Activated CD4-positive, alpha-beta T cell treated with anti-CD3 and anti-CD28 coated beads for 36 hours (primary cell): ENCODE measurements around the gene TICAM2. TPM values are rescaled to one million over a fixed set of nuclear protein-coding genes. Genes with fewer than 3 reads are reported as not detected.

Source experiments
- ATAC-seq: fragments of 200-7000 bp; cut with Tn5 transposase; one replicate; pipeline ENCODE4 v1.10.0; 2021; ENCODE audit warnings: mild to moderate bottlenecking, moderate library complexity
- CTCF ChIA-PET: fragments of 350-600 bp; sonication (Branson Sonifier 250); formaldehyde crosslinking; loops from one replicate; lab custom pipeline; 2021; ENCODE audit warnings: antibody characterized with exemption; lab: Charles Lee
- POLR2A ChIA-PET: fragments of 350-600 bp; sonication (Branson Sonifier 250); formaldehyde crosslinking; loops from one replicate; lab custom pipeline; 2021; ENCODE audit warnings: antibody characterized with exemption, inconsistent platforms; lab: Charles Lee
- DNase-seq: peaks from one replicate; pipeline ENCODE4 v3.0.0-alpha.2; 2020
- H3K27ac Mint-ChIP-seq: one replicate; pipeline ENCODE4 v1.8.0; 2021; ENCODE audit warnings: mixed read lengths
- H3K27me3 Mint-ChIP-seq: one replicate; pipeline ENCODE4 v1.8.0; 2021; ENCODE audit warnings: mixed read lengths
- H3K36me3 Mint-ChIP-seq: one replicate; pipeline ENCODE4 v1.8.0; 2021; ENCODE audit warnings: low read depth, mixed read lengths
- H3K4me1 Mint-ChIP-seq: one replicate; pipeline ENCODE4 v1.8.0; 2021; ENCODE audit warnings: mixed read lengths
- H3K4me3 Mint-ChIP-seq: one replicate; pipeline ENCODE4 v1.8.0; 2021; ENCODE audit warnings: mild to moderate bottlenecking, moderate library complexity, mixed read lengths
- H3K9me3 Mint-ChIP-seq: one replicate; pipeline ENCODE4 v1.8.0; 2021; ENCODE audit warnings: low read depth, mixed read lengths
- intact Hi-C, 2 experiments: fragments of 100-400 bp; cut with DNase I in 1 of 2; cut with micrococcal nuclease in 1 of 2; formaldehyde crosslinking; loops; one replicate each; pipeline versions ENCODE4 v1.14.2 to v1.15.1; 2022 to 2024; cut with DNase I, micrococcal nuclease
- total RNA-seq, 2 experiments: library from RNA; stranded (reverse); gene quantifications; one replicate each; pipeline ENCODE4 v1.2.3, GENCODE V29; 2021

The TICAM2 gene
- total RNA-seq, 2 experiments from 2014 or later, result 0.87 to 1.7 TPM

- H3K4me1 Mint-ChIP-seq, result peaks cover 3% of the 10 kb centered on the region
- DNase-seq, result no peak
- H3K9me3 Mint-ChIP-seq, result no peaks in the 10 kb centered on the region
- ChIA-PET CTCF (interaction anchor here (0.6 to 7.5 kb wide), 24 partner anchors 14 to 477 kb away, joined by 3 to 146 read pairs (median 4); partner anchors contain the start of genes FEM1C and PGGT1B), POLR2A (no interaction called here)
- no peak overlapping the region for H3K4me3 Mint-ChIP-seq
- intact Hi-C loops, result loop anchor here (2.0 to 10.0 kb wide), 2 partner anchors 477 to 481 kb away; no protein-coding TSS in a partner anchor
- peaks cover 1% of the 10 kb centered on the region for H3K36me3 Mint-ChIP-seq
- no peak overlapping the region for H3K27ac Mint-ChIP-seq
- ATAC-seq, result no peak
- H3K27me3 Mint-ChIP-seq, result no peaks in the 10 kb centered on the region
These were observed 26.9 kb downstream of the TICAM2 start for GRCh38 chr5:115575167-115576070.

- no peaks in the 10 kb centered on the region for H3K27me3 Mint-ChIP-seq
- intact Hi-C loops, result loop anchor here (5.0 to 10.0 kb wide), 2 partner anchors 196 to 478 kb away; no protein-coding TSS in a partner anchor
- ATAC-seq (no peak), DNase-seq (no peak)
- POLR2A ChIA-PET, result no interaction called here
- H3K36me3 Mint-ChIP-seq, result peaks cover 1% of the 10 kb centered on the region
- H3K4me3 Mint-ChIP-seq, result no peak overlapping the region
- no peaks in the 10 kb centered on the region for H3K9me3 Mint-ChIP-seq
- peaks cover 3% of the 10 kb centered on the region for H3K4me1 Mint-ChIP-seq
- CTCF ChIA-PET, result interaction anchor here (0.6 to 7.5 kb wide), 6 partner anchors 9 to 265 kb away, joined by 3 to 146 read pairs (median 4); no protein-coding TSS in a partner anchor
- H3K27ac Mint-ChIP-seq, result no peak overlapping the region
These were observed 29.1 kb downstream of the TICAM2 start for GRCh38 chr5:115573133-115573532.

GRCh38 chr5:115571441-115571878, 30.8 kb downstream of the TICAM2 start:
- ChIA-PET CTCF (interaction anchor here (0.9 to 7.5 kb wide), 4 partner anchors 10 to 269 kb away, joined by 3 to 146 read pairs (median 4); no protein-coding TSS in a partner anchor), POLR2A (no interaction called here)
- intact Hi-C loops, result loop anchor here (5.0 to 10.0 kb wide), 2 partner anchors 194 to 477 kb away; no protein-coding TSS in a partner anchor
- no peak overlapping the region for H3K4me3 Mint-ChIP-seq
- ATAC-seq, result no peak
- H3K4me1 Mint-ChIP-seq, result peaks cover 3% of the 10 kb centered on the region
- DNase-seq, result no peak
- no peak overlapping the region for H3K27ac Mint-ChIP-seq
- no peaks in the 10 kb centered on the region for H3K36me3 Mint-ChIP-seq
- H3K9me3 Mint-ChIP-seq, result no peaks in the 10 kb centered on the region
- no peaks in the 10 kb centered on the region for H3K27me3 Mint-ChIP-seq

- H3K36me3 Mint-ChIP-seq, result peaks cover 1% of the 10 kb centered on the region
- H3K4me3 Mint-ChIP-seq, result no peak overlapping the region
- POLR2A ChIA-PET, result no interaction called here
- H3K9me3 Mint-ChIP-seq, result no peaks in the 10 kb centered on the region
- ATAC-seq (no peak), DNase-seq (no peak)
- intact Hi-C loops, result no loop called here
- H3K27ac Mint-ChIP-seq, result no peak overlapping the region
- CTCF ChIA-PET, result interaction anchor here (1.1 to 2.7 kb wide), 3 partner anchors 59 to 273 kb away, joined by 3 to 10 read pairs (median 3); no protein-coding TSS in a partner anchor
- no peaks in the 10 kb centered on the region for H3K4me1 Mint-ChIP-seq
- no peaks in the 10 kb centered on the region for H3K27me3 Mint-ChIP-seq
These were observed 33.6 kb downstream of the TICAM2 start for GRCh38 chr5:115568668-115569067.

GRCh38 chr5:115565233-115565632, 37.0 kb downstream of the TICAM2 start:
- Mint-ChIP-seq H3K27me3 (peaks cover 6% of the 10 kb centered on the region), H3K36me3 (peaks cover 1% of the 10 kb centered on the region), H3K4me3 (no peak overlapping the region), H3K27ac (no peak overlapping the region), H3K9me3 (no peaks in the 10 kb centered on the region), H3K4me1 (no peaks in the 10 kb centered on the region)
- ATAC-seq (no peak), DNase-seq (no peak)
- POLR2A ChIA-PET, result no interaction called here
- intact Hi-C loops, result no loop called here
- CTCF ChIA-PET, result no interaction called here

- DNase-seq (no peak), ATAC-seq (no peak)
- no peak overlapping the region for H3K4me3 Mint-ChIP-seq
- H3K27ac Mint-ChIP-seq, result no peak overlapping the region
- no peaks in the 10 kb centered on the region for H3K9me3 Mint-ChIP-seq
- ChIA-PET CTCF (interaction anchor here (0.6 to 2.2 kb wide), 3 partner anchors 14 to 252 kb away, joined by 4 to 10 read pairs (median 5); no protein-coding TSS in a partner anchor), POLR2A (no interaction called here)
- intact Hi-C loops, result no loop called here
- H3K4me1 Mint-ChIP-seq, result peaks cover 14% of the 10 kb centered on the region
- peaks cover 1% of the 10 kb centered on the region for H3K36me3 Mint-ChIP-seq
- peaks cover 6% of the 10 kb centered on the region for H3K27me3 Mint-ChIP-seq
These were observed 41.1 kb downstream of the TICAM2 start for GRCh38 chr5:115561176-115561575.

GRCh38 chr5:115559524-115559923, 42.8 kb downstream of the TICAM2 start:
- Mint-ChIP-seq H3K4me1 (peaks cover 14% of the 10 kb centered on the region), H3K9me3 (no peaks in the 10 kb centered on the region), H3K36me3 (peaks cover under 1% of the 10 kb centered on the region), H3K4me3 (no peak overlapping the region), H3K27me3 (peaks cover 6% of the 10 kb centered on the region), H3K27ac (no peak overlapping the region)
- ChIA-PET CTCF (interaction anchor here (0.6 to 0.7 kb wide), 2 partner anchors 10 to 262 kb away, joined by 3 read pairs; no protein-coding TSS in a partner anchor), POLR2A (no interaction called here)
- DNase-seq, result no peak
- intact Hi-C loops, result no loop called here
- ATAC-seq, result no peak

GRCh38 chr5:115558388-115558956, 43.8 kb downstream of the TICAM2 start:
- DNase-seq (no peak), ATAC-seq (no peak)
- Mint-ChIP-seq H3K27me3 (peaks cover 6% of the 10 kb centered on the region), H3K36me3 (no peaks in the 10 kb centered on the region), H3K4me1 (peaks cover 14% of the 10 kb centered on the region), H3K4me3 (no peak overlapping the region), H3K27ac (no peak overlapping the region), H3K9me3 (no peaks in the 10 kb centered on the region)
- ChIA-PET POLR2A (no interaction called here), CTCF (no interaction called here)
- intact Hi-C loops, result no loop called here

- CTCF ChIA-PET, result interaction anchor here (1.3 kb wide), 1 partner anchor 10 kb away, joined by 4 read pairs; no protein-coding TSS in a partner anchor
- H3K4me3 Mint-ChIP-seq, result no peak overlapping the region
- peaks cover 4% of the 10 kb centered on the region for H3K27me3 Mint-ChIP-seq
- DNase-seq (no peak), ATAC-seq (peak; percentile 60)
- intact Hi-C loops, result no loop called here
- peaks cover 14% of the 10 kb centered on the region for H3K4me1 Mint-ChIP-seq
- H3K27ac Mint-ChIP-seq, result peak overlapping the region; percentile 59
- H3K9me3 Mint-ChIP-seq, result no peaks in the 10 kb centered on the region
- H3K36me3 Mint-ChIP-seq, result no peaks in the 10 kb centered on the region
- POLR2A ChIA-PET, result no interaction called here
These were observed 44.5 kb downstream of the TICAM2 start for GRCh38 chr5:115557667-115558387.

GRCh38 chr5:115556276-115556675, 46.0 kb downstream of the TICAM2 start:
- intact Hi-C loops, result no loop called here
- no peak overlapping the region for H3K27ac Mint-ChIP-seq
- peaks cover 14% of the 10 kb centered on the region for H3K4me1 Mint-ChIP-seq
- H3K27me3 Mint-ChIP-seq, result peaks cover 3% of the 10 kb centered on the region
- CTCF ChIA-PET, result no interaction called here
- H3K36me3 Mint-ChIP-seq, result no peaks in the 10 kb centered on the region
- DNase-seq, result no peak
- H3K4me3 Mint-ChIP-seq, result no peak overlapping the region
- H3K9me3 Mint-ChIP-seq, result no peaks in the 10 kb centered on the region
- ATAC-seq, result no peak
- POLR2A ChIA-PET, result no interaction called here
